NOMO-1 treated with dmso at 0.1 percent for 144 hours (cell line): ENCODE measurements around the gene NOS1AP.
"Not testable (repeated sequence)": the region's sequence is repeated elsewhere in the genome, so short reads cannot be mapped to it uniquely, and the experiment has no call there.

Experiments
- DNase-seq: peaks from one replicate; lab custom pipeline; 2025; ENCODE audit not compliant: unreplicated experiment; lab: John Stamatoyannopoulos, UW

The NOS1AP gene

GRCh38 chr1:162396201-162396906 is 326.9 kb downstream of the NOS1AP start:
- no peak for DNase-seq

- no peak for DNase-seq
Observed at GRCh38 chr1:162397039-162397448, 327.6 kb downstream of the NOS1AP start.

GRCh38 chr1:162397943-162398560 is 328.6 kb downstream of the NOS1AP start:
- no peak for DNase-seq

- no peak for DNase-seq
Observed at GRCh38 chr1:162398999-162399580, 329.6 kb downstream of the NOS1AP start.

GRCh38 chr1:162400790-162401355 is 331.4 kb downstream of the NOS1AP start:
- no peak for DNase-seq

GRCh38 chr1:162404550-162405160 is 335.2 kb downstream of the NOS1AP start:
- no peak for DNase-seq

- no peak for DNase-seq
Observed at GRCh38 chr1:162405800-162406199, 336.3 kb downstream of the NOS1AP start.

GRCh38 chr1:162406811-162407210 is 337.3 kb downstream of the NOS1AP start:
- DNase-seq: no peak

GRCh38 chr1:162407539-162407938 is 338.0 kb downstream of the NOS1AP start:
- no peak for DNase-seq

GRCh38 chr1:162412002-162412401 is 342.5 kb downstream of the NOS1AP start, which contains the start of gene SH2D1B:
Gene SH2D1B (minus strand): TSS chr1:162412136. CDS start chr1:162412016, 120 bp downstream.
- no peak for DNase-seq

- DNase-seq: no peak
Observed at GRCh38 chr1:162416215-162416614, 346.7 kb downstream of the NOS1AP start.

GRCh38 chr1:162416909-162417308 is 347.4 kb downstream of the NOS1AP start:
- no peak for DNase-seq

- DNase-seq: no peak
Observed at GRCh38 chr1:162417650-162418049, 348.2 kb downstream of the NOS1AP start.

- DNase-seq: not testable (repeated sequence)
Observed at GRCh38 chr1:162418584-162418983, 349.1 kb downstream of the NOS1AP start.

GRCh38 chr1:162419450-162419931 is 350.0 kb downstream of the NOS1AP start:
- DNase-seq: not testable (repeated sequence)
